ENCODE results near the gene VEPH1. TPM values are rescaled to one million over a fixed set of nuclear protein-coding genes. Genes with fewer than 3 reads are reported as not detected.

VEPH1 gene
- total and polyA plus RNA-seq, 9 of the 15 experiments (the other 6 are each of a cell fraction or from before 2014, with no cell fraction given) = 4.5 to 15.6 (median 5.8) TPM

DNA sequence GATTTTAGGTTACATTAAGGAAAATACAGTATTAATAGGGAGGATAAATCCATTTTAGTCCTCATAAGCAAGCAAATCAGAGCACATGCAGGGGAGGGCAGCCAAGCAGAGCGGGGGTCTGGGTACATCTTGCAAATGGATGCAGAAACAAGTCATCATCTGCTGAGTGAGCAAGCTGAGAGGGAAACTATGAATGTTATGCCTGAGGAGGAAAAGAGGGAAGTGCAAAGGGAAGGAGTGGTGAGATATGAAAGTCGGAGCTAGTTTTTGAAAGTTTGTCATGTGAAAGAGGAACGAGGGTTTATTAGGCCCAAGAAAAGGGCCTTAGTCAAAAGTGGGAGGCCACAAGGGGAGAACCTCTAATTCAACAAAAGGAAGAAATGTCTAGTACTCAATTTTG is 51.1 kb downstream of the VEPH1 start:
- Histone ChIP-seq H2AFZ (ENCODE audit: low read depth, low read length) (no peak overlapping the region), H3K36me3 (ENCODE audit: control insufficient read depth, insufficient read depth, low read length) (no peaks in the 10 kb centered on the region), H3K79me2 (ENCODE audit: control insufficient read depth, insufficient read depth, low read length) (no peaks in the 10 kb centered on the region), H4K20me1 (replicated peaks; ENCODE audit: control insufficient read depth, insufficient read depth, low read length) (no peaks in the 10 kb centered on the region), H3K9me3 (replicated peaks; ENCODE audit: control insufficient read depth, insufficient read depth, low read depth, low read length) (no peaks in the 10 kb centered on the region), H3K27ac (ENCODE audit: extremely low read depth, low read depth, low read length) (no peak overlapping the region), H3K9me1 (ENCODE audit: control insufficient read depth, insufficient read depth, low read length) (no peaks in the 10 kb centered on the region), H3K9ac (ENCODE audit: insufficient read depth in 1 of 2, low read depth in 2 of 2, low read length in 2 of 2) (no peak overlapping the region), H3K4me3 (no peak overlapping the region), H3K27me3 (ENCODE audit: control insufficient read depth in 2 of 2, insufficient read depth in 2 of 2, low read length in 2 of 2) (no peaks in the 10 kb centered on the region), H3K4me1 (replicated peaks in 1 of 2; ENCODE audit: control insufficient read depth in 2 of 2, insufficient read depth in 2 of 2, low read length in 2 of 2) (no peaks in the 10 kb centered on the region), H3K4me2 (ENCODE audit: insufficient read depth, low read length) (no peak overlapping the region)
- BruUV-seq (replicated peaks) = no TSS peak
- peak; percentile 84; the same call in 1 of the 2 replicates for TF ChIP-seq SPI1 (IDR thresholded peaks at IDR 0.05; ENCODE audit: borderline replicate concordance, low read depth, low read length)
- TF ChIP-seq ZNF316 (IDR thresholded peaks at IDR 0.05) = no peak
- TF ChIP-seq ZNF431 (CRISPR knock-in tag; IDR thresholded peaks at IDR 0.05) = no peak
- TF ChIP-seq ZFX (CRISPR knock-in tag; IDR thresholded peaks at IDR 0.05) = peak; percentile 30; the same call in 1 of the 2 replicates
- no peak for TF ChIP-seq SETDB1 (IDR thresholded peaks at IDR 0.05; ENCODE audit: low read length)
- TF ChIP-seq, protein P1, sequence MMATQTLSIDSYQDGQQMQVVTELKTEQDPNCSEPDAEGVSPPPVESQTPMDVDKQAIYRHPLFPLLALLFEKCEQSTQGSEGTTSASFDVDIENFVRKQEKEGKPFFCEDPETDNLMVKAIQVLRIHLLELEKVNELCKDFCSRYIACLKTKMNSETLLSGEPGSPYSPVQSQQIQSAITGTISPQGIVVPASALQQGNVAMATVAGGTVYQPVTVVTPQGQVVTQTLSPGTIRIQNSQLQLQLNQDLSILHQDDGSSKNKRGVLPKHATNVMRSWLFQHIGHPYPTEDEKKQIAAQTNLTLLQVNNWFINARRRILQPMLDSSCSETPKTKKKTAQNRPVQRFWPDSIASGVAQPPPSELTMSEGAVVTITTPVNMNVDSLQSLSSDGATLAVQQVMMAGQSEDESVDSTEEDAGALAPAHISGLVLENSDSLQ (IDR thresholded peaks at IDR 0.05) = no peak
- TF ChIP-seq, protein P2, sequence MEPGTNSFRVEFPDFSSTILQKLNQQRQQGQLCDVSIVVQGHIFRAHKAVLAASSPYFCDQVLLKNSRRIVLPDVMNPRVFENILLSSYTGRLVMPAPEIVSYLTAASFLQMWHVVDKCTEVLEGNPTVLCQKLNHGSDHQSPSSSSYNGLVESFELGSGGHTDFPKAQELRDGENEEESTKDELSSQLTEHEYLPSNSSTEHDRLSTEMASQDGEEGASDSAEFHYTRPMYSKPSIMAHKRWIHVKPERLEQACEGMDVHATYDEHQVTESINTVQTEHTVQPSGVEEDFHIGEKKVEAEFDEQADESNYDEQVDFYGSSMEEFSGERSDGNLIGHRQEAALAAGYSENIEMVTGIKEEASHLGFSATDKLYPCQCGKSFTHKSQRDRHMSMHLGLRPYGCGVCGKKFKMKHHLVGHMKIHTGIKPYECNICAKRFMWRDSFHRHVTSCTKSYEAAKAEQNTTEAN (CRISPR knock-in tag; IDR thresholded peaks at IDR 0.05) = no peak
- TF ChIP-seq RCOR1 (IDR thresholded peaks at IDR 0.05; ENCODE audit: borderline replicate concordance in 1 of 2, low read depth in 2 of 2, low read length in 2 of 2) = no peak
- peak; percentile 97 for TF ChIP-seq ZNF766 (CRISPR knock-in tag; conservative IDR thresholded peaks at IDR 0.05)
- no peak for TF ChIP-seq ZNF551 (CRISPR knock-in tag; IDR thresholded peaks at IDR 0.05)
- no peak for TF ChIP-seq SIN3A (IDR thresholded peaks at IDR 0.05; ENCODE audit: borderline replicate concordance in 2 of 2, control insufficient read depth in 1 of 2, low read depth in 2 of 2, low read length in 2 of 2)
- no peak for TF ChIP-seq ZNF224 (CRISPR knock-in tag; IDR thresholded peaks at IDR 0.05)
- no peak for TF ChIP-seq HDAC3 (IDR thresholded peaks at IDR 0.05; ENCODE audit: borderline replicate concordance, partially characterized antibody)
- POLR2A ChIA-PET = interaction anchor here (0.6 kb wide), 1 partner anchor 14 kb away, joined by 4 read pairs; no protein-coding TSS in a partner anchor
- CTCF ChIA-PET (ENCODE audit: low intra/inter-chr PET ratio) = no interaction called here
- ATAC-seq (no peak), DNase-seq (ENCODE audit: extremely low read depth in 1 of 4, low spot score in 3 of 4) (no peak), FAIRE-seq (no peak)
- 0% methylated on average over 3 of the region's 3 CpGs for WGBS (ENCODE audit: insufficient coverage, low coverage, missing lambda C conversion rate)
- intact Hi-C loops (cut with micrococcal nuclease) = no loop called here
- in situ Hi-C loops (cut with MboI) = no loop called here
